CD4-positive, CD25-positive, alpha-beta regulatory T cell (primary cell): Measurements from ENCODE around the gene ZGPAT. TPM values are rescaled to one million over a fixed set of nuclear protein-coding genes. Genes with fewer than 3 reads are reported as not detected.
A peak's percentile ranks its signal among the peaks of the same experiment; 100 is the strongest.

ENCODE experiments used
- ATAC-seq, 2 donors: fragments of 150-1000 bp; cut with Tn5 transposase; one replicate each; pipeline ENCODE4 v1.10.0; 2021; ENCODE audit warnings: low read depth in 2 of 2, moderate number of reproducible peaks in 2 of 2, moderate library complexity in 1 of 2
- DNase-seq, 3 donors: peaks; one replicate each; pipeline versions ENCODE4 v3.0.0 to v3.0.0-alpha.2; 2012 to 2022; ENCODE audit warnings: mixed read lengths in 1 of 3
- H3K27ac ChIP-seq: one replicate; pipeline ENCODE4 v1.7.0; 2013; ENCODE audit warnings: mild to moderate bottlenecking, low read length; ENCODE audit not compliant: insufficient read depth, poor library complexity, severe bottlenecking
- H3K27me3 ChIP-seq: one replicate; pipeline ENCODE4 v1.7.0; 2013; ENCODE audit warnings: low read length; ENCODE audit not compliant: control insufficient read depth, insufficient read depth
- H3K36me3 ChIP-seq: one replicate; pipeline ENCODE4 v1.7.0; 2013; ENCODE audit warnings: mild to moderate bottlenecking, low read length, moderate library complexity; ENCODE audit not compliant: control insufficient read depth, insufficient read depth
- H3K4me1 ChIP-seq: 2 replicates; pipeline ENCODE4 v1.7.0; 2013; ENCODE audit warnings: mild to moderate bottlenecking, low read length; ENCODE audit not compliant: insufficient read depth, control insufficient read depth, poor library complexity, severe bottlenecking
- H3K4me3 ChIP-seq: one replicate; pipeline ENCODE4 v1.7.0; 2013; ENCODE audit warnings: low read depth, mild to moderate bottlenecking, low read length, moderate library complexity
- H3K9me3 ChIP-seq, 2 experiments: 1 replicate in 1 of 2; 2 replicates in 1 of 2; pipeline ENCODE4 v1.7.0; 2013; ENCODE audit warnings: low read length in 2 of 2, mild to moderate bottlenecking in 1 of 2, moderate library complexity in 1 of 2; ENCODE audit not compliant: control insufficient read depth in 2 of 2
- H3K27ac Mint-ChIP-seq, 3 donors: one replicate each; pipeline ENCODE4 v1.8.0; 2020 to 2022; ENCODE audit warnings: mild to moderate bottlenecking in 3 of 3, mixed read lengths in 3 of 3, moderate library complexity in 2 of 3
- H3K27me3 Mint-ChIP-seq: one replicate; pipeline ENCODE4 v1.8.0; 2022; ENCODE audit warnings: mild to moderate bottlenecking, mixed read lengths
- H3K36me3 Mint-ChIP-seq: one replicate; pipeline ENCODE4 v1.8.0; 2020; ENCODE audit warnings: mixed read lengths
- H3K4me1 Mint-ChIP-seq, 4 donors: one replicate each; pipeline ENCODE4 v1.8.0; 2020 to 2022; ENCODE audit warnings: mixed read lengths in 4 of 4, mild to moderate bottlenecking in 1 of 4
- H3K4me3 Mint-ChIP-seq, 4 donors: one replicate each; pipeline ENCODE4 v1.8.0; 2020 to 2022; ENCODE audit warnings: mild to moderate bottlenecking in 4 of 4, mixed read lengths in 4 of 4, moderate library complexity in 3 of 4
- H3K9me3 Mint-ChIP-seq, 7 donors: one replicate each; pipeline ENCODE4 v1.8.0; 2020 to 2022; ENCODE audit warnings: mixed read lengths in 7 of 7, mild to moderate bottlenecking in 3 of 7, moderate library complexity in 2 of 7
- polyA plus RNA-seq, 4 donors: library from polyadenylated mRNA; unstranded; fragments of 300-500 nt; fragmentation: Illumina TruSeq; gene quantifications; one replicate each; pipeline ENCODE4 v1.2.3, GENCODE V29; 2021
- total RNA-seq: library from RNA; stranded (reverse); gene quantifications from one replicate; pipeline ENCODE4 v1.2.3, GENCODE V29; 2022

ZGPAT gene
- total and polyA plus RNA-seq, 5 donors from 2014 or later: 34.0 to 51.5 (median 42.4) TPM

DNA sequence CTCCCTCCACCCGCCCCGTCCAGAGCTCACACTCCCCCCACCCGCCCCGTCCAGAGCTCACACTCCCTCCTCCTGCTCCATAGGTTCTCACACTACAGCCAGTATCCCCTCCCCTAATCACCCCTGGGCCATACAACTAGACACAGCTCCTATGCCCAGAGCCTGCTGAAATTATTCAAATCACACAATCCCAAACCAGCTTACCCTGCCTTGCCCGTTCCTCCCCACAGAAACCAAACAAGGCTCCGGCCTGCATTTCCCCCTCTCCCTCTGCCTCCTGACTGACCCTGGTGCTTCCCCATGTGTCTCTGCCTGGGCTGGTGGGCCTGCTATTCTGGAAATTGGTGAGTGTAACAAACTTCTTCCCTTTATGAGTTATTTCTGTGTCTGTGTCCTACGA, 50.3 kb downstream of the ZGPAT start:
- H3K9me3 ChIP-seq: no peaks in the 10 kb centered on the region
- Mint-ChIP-seq H3K27me3 (no peaks in the 10 kb centered on the region), H3K27ac (peak overlapping the region in 1 of 3 donors; percentile 32), H3K36me3 (no peaks in the 10 kb centered on the region), H3K4me1 (peaks cover 0 to 8% (median 2%) of the 10 kb centered on the region in 4 donors), H3K4me3 (peak overlapping the region in 1 of 4 donors; percentile 58), H3K9me3 (peaks cover 0 to 2% (median 0%) of the 10 kb centered on the region in 7 donors)
- DNase-seq (no peak), ATAC-seq (no peak)
- H3K4me1 ChIP-seq: no peaks in the 10 kb centered on the region
- no peak overlapping the region for H3K27ac ChIP-seq
- no peaks in the 10 kb centered on the region for H3K36me3 ChIP-seq
- H3K27me3 ChIP-seq: no peaks in the 10 kb centered on the region
- no peak overlapping the region for H3K4me3 ChIP-seq

DNA sequence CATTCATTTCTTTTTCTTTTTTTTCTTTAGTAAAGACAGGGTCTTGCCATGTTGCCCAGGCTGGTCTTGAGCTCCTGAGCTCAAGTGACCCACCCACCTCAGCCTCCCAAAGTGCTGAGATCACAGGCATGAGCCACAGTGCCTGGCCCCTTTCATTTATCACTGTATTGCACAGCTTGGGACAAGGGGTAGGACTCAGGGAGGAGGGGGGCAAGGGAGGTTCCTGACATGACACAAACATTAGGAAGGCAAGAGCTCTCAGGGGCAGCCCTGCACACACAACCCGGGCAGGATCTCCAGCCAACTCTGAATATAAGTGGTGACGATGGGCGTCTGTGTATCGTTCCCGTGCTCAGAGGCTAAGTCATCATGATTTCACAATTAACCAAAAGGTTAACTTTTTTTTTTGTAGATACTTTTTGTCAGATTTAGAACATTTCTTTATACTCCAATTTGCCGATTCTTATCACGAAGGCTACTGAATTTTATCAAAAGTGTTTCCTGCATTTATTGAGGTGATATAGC, 51.6 kb downstream of the ZGPAT start:
- Histone ChIP-seq H3K27ac (no peak overlapping the region), H3K36me3 (no peaks in the 10 kb centered on the region), H3K4me1 (no peaks in the 10 kb centered on the region), H3K4me3 (no peak overlapping the region), H3K9me3 (no peaks in the 10 kb centered on the region), H3K27me3 (no peaks in the 10 kb centered on the region)
- H3K27me3 Mint-ChIP-seq: no peaks in the 10 kb centered on the region
- H3K4me3 Mint-ChIP-seq: peak overlapping the region in 1 of 4 donors; percentile 54
- H3K27ac Mint-ChIP-seq: no peak overlapping the region
- H3K36me3 Mint-ChIP-seq: no peaks in the 10 kb centered on the region
- ATAC-seq (no peak), DNase-seq (no peak)
- peaks cover 0 to 6% (median 2%) of the 10 kb centered on the region in 4 donors for H3K4me1 Mint-ChIP-seq
- H3K9me3 Mint-ChIP-seq: peaks cover 0 to 2% (median 0%) of the 10 kb centered on the region in 7 donors

DNA sequence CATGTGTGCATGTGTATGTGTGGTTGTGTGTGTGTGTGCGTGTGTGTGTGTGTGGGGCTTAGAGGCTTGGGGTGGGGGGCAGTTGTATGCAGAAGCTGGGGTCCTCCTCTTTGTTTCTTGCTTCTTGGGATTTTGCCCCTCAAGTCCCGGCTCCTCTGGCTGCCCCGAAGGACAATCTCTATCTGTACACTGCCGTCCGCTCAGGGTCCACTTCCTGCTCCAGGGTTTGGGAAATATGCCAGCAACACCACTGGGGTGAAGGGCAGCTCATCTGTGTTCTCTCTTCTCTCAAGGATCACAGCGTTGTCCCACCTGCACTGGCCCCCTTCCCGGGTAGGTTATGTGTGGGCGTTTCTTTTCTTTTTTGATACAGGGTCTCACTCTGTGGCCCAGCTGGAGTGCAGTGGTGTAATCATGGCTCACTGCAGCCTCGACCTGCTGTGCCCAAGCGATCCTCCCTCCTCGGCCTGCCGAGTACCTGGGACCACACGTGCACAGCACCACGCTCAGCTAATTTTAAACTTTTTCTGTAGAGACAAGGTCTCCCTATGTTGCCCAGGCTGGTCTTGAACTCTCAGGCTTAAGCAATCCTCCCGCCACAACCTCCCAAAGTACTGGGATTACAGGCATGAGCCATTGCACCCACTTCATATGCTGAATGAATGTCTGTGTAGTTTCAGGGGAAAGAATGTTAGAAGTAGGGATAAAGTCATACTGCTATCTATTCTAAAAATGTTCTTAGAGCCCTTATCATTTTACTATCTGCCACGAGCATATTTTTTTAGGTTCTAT, 57.4 kb downstream of the ZGPAT start:
- H3K9me3 ChIP-seq: no peaks in the 10 kb centered on the region
- H3K27ac ChIP-seq: no peak overlapping the region
- no peaks in the 10 kb centered on the region for H3K4me1 ChIP-seq
- no peak overlapping the region for H3K4me3 Mint-ChIP-seq
- no peaks in the 10 kb centered on the region for H3K27me3 Mint-ChIP-seq
- peaks cover 0 to 2% (median 0%) of the 10 kb centered on the region in 4 donors for H3K4me1 Mint-ChIP-seq
- H3K36me3 Mint-ChIP-seq: no peaks in the 10 kb centered on the region
- H3K27me3 ChIP-seq: no peaks in the 10 kb centered on the region
- H3K36me3 ChIP-seq: no peaks in the 10 kb centered on the region
- no peak for ATAC-seq
- H3K9me3 Mint-ChIP-seq: no peaks in the 10 kb centered on the region
- no peak for DNase-seq
- no peak overlapping the region for H3K4me3 ChIP-seq
- H3K27ac Mint-ChIP-seq: no peak overlapping the region

DNA sequence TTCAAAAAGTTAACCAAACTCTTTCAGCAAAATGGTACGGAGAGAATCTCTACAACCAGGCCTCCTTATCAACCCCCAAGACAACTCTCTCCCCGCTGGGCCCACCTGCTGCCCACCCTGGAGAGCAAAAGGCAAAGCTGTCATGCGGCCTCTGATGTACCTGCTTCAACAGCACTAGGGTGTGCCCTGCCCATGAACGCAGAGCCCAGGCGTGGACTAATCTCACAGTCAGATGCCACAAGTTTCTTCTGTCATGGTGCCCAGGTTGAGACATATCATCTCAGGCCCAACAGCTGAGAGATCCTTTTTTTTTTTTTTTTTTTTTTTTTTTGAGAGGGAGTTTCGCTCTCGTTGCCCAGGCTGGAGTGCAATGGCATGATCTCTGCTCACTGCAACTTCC, 58.1 kb downstream of the ZGPAT start:
- Histone ChIP-seq H3K27ac (no peak overlapping the region), H3K4me1 (no peaks in the 10 kb centered on the region), H3K4me3 (no peak overlapping the region), H3K9me3 (no peaks in the 10 kb centered on the region), H3K27me3 (no peaks in the 10 kb centered on the region), H3K36me3 (no peaks in the 10 kb centered on the region)
- Mint-ChIP-seq H3K4me1 (peaks cover 0 to 2% (median 0%) of the 10 kb centered on the region in 4 donors), H3K4me3 (no peak overlapping the region), H3K27me3 (no peaks in the 10 kb centered on the region), H3K27ac (no peak overlapping the region), H3K9me3 (no peaks in the 10 kb centered on the region), H3K36me3 (no peaks in the 10 kb centered on the region)
- no peak for DNase-seq
- no peak for ATAC-seq

DNA sequence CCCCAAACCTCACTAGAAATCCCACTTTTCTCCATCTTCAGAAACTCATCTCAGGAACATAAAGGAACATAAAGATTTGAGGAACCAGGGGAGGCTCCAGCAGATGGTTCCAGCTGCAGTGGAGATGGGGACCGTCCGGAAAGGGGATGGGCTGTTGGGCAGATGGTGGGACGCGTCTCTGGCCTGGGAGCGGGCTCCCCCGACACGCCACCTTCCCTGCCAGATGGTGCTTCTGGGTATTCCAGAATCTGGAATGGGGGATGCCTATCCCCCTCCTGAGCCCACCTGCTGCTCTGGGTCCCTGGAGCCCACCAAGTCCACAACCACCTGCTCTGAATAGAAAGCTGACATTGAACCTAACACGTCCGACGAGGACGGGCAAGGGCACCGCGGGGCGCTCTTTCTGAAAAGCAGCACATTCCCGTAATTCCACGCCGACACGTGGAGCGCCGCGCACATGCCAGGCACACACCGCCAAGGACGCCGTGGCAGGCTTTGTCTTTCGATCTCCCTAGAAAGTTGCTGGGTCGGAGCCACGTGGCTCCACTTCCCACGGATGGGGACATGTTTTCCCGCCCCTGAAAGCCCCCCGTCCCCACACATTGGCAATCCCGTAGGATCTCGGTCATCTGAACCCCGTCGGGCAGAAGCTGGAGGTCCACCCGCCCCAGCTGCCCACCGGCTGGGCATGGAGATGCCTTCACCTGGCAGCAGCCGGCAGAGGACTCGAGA, 59.0 kb downstream of the ZGPAT start:
- Mint-ChIP-seq H3K27ac (no peak overlapping the region), H3K9me3 (no peaks in the 10 kb centered on the region), H3K4me1 (peaks cover 0 to 2% (median 0%) of the 10 kb centered on the region in 4 donors), H3K36me3 (no peaks in the 10 kb centered on the region), H3K4me3 (no peak overlapping the region), H3K27me3 (no peaks in the 10 kb centered on the region)
- no peak overlapping the region for H3K4me3 ChIP-seq
- ATAC-seq (no peak), DNase-seq (no peak)
- H3K27ac ChIP-seq: no peak overlapping the region
- H3K9me3 ChIP-seq: no peaks in the 10 kb centered on the region
- no peaks in the 10 kb centered on the region for H3K27me3 ChIP-seq
- H3K36me3 ChIP-seq: no peaks in the 10 kb centered on the region
- H3K4me1 ChIP-seq: no peaks in the 10 kb centered on the region

DNA sequence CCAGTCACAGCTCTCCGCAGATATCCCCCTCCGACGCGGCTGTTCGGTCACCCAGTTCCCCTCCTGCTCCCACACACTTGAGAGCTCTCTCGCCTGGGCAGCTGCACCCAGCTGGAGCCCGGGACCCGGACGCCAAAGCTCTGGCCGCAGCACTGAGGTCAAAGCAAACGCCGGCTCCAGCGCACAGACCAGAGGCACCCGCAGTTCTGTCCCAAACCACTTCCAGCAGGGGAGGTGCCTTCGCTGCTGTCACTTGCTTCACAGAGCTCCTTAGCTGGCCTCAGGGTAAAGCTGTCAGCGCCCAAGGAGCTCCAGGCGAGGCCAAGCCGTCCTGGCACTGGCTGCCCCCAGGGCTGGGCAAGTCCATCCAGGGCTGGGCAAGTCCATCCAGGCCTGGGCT, 59.6 kb downstream of the ZGPAT start:
- Histone ChIP-seq H3K4me1 (no peaks in the 10 kb centered on the region), H3K9me3 (no peaks in the 10 kb centered on the region), H3K27me3 (no peaks in the 10 kb centered on the region), H3K4me3 (no peak overlapping the region), H3K36me3 (no peaks in the 10 kb centered on the region), H3K27ac (no peak overlapping the region)
- Mint-ChIP-seq H3K36me3 (no peaks in the 10 kb centered on the region), H3K4me1 (peaks cover 0 to 2% (median 0%) of the 10 kb centered on the region in 4 donors), H3K27me3 (no peaks in the 10 kb centered on the region), H3K9me3 (no peaks in the 10 kb centered on the region), H3K4me3 (no peak overlapping the region), H3K27ac (peak overlapping the region in 1 of 3 donors; percentile 69)
- no peak for ATAC-seq
- no peak for DNase-seq

DNA sequence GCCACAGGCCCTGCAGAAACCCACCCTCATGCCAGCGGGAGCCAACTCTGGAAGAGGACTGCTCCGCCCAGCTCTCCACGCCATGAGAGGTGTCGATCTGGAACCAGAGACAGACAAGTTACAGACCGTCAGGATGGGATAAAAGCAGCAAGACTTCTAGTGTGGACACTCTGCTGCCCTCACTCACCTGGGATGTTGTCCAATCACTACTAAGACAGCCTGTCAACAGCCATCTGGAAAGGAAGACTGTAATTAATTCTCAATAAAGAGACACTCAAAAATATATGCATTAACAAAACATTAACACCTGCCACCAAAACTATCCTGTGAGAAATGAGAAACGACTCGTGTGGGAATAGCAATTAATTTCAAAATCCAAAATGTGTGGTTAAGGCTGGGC, 60.0 kb downstream of the ZGPAT start:
- Histone ChIP-seq H3K4me3 (no peak overlapping the region), H3K27me3 (no peaks in the 10 kb centered on the region), H3K36me3 (no peaks in the 10 kb centered on the region), H3K4me1 (no peaks in the 10 kb centered on the region), H3K27ac (no peak overlapping the region), H3K9me3 (no peaks in the 10 kb centered on the region)
- no peak for DNase-seq
- Mint-ChIP-seq H3K27ac (no peak overlapping the region), H3K4me1 (peaks cover 0 to 2% (median 0%) of the 10 kb centered on the region in 4 donors), H3K4me3 (no peak overlapping the region), H3K36me3 (no peaks in the 10 kb centered on the region), H3K9me3 (no peaks in the 10 kb centered on the region), H3K27me3 (no peaks in the 10 kb centered on the region)
- ATAC-seq: no peak
